GM18858 (cell line): ENCODE measurements around the gene SPDYE16.
"Not testable (repeated sequence)": the region's sequence is repeated elsewhere in the genome, so short reads cannot be mapped to it uniquely, and the experiment has no call there.

Experiments used
- ATAC-seq: cut with Tn5 transposase; IDR thresholded peaks from one replicate; pipeline ENCODE4 v1.9.1; 2021; ENCODE audit not compliant: unreplicated experiment

The SPDYE16 gene

GRCh38 chr7:76551992-76552391 lies 8.9 kb upstream of the SPDYE16 start:
- not testable (repeated sequence) for ATAC-seq

GRCh38 chr7:76549855-76550248 lies 6.8 kb upstream of the SPDYE16 start:
- not testable (repeated sequence) for ATAC-seq

- peak; percentile 97 for ATAC-seq
Observed at GRCh38 chr7:76549025-76549854, 6.1 kb upstream of the SPDYE16 start.

GRCh38 chr7:76531643-76532042 lies 11.5 kb downstream of the SPDYE16 start:
- not testable (repeated sequence) for ATAC-seq

GRCh38 chr7:76526183-76526582 lies 16.9 kb downstream of the SPDYE16 start:
- ATAC-seq = not testable (repeated sequence)

GRCh38 chr7:76516932-76517331 lies 26.2 kb downstream of the SPDYE16 start:
- not testable (repeated sequence) for ATAC-seq

- ATAC-seq = no peak
Observed at GRCh38 chr7:76515999-76516443, 27.1 kb downstream of the SPDYE16 start.

- no peak for ATAC-seq
Observed at GRCh38 chr7:76514926-76515771, 27.9 kb downstream of the SPDYE16 start.

- no peak for ATAC-seq
Observed at GRCh38 chr7:76513817-76514799, 29.0 kb downstream of the SPDYE16 start.

- no peak for ATAC-seq
Observed at GRCh38 chr7:76512941-76513816, 29.9 kb downstream of the SPDYE16 start.

GRCh38 chr7:76511911-76512885 lies 30.9 kb downstream of the SPDYE16 start:
- ATAC-seq = not testable (repeated sequence)

GRCh38 chr7:76511200-76511910 lies 31.7 kb downstream of the SPDYE16 start:
- ATAC-seq = not testable (repeated sequence)

GRCh38 chr7:76509931-76510877 lies 32.9 kb downstream of the SPDYE16 start, which contains the start of gene UPK3B:
Gene UPK3B, plus strand, starts transcription at chr7:76510552. Its CDS starts 101 bp downstream, at chr7:76510653.
- no peak for ATAC-seq

- ATAC-seq = no peak
Observed at GRCh38 chr7:76507723-76508406, 35.2 kb downstream of the SPDYE16 start.

GRCh38 chr7:76506643-76507042 lies 36.5 kb downstream of the SPDYE16 start:
- not testable (repeated sequence) for ATAC-seq

- ATAC-seq = no peak
Observed at GRCh38 chr7:76506081-76506440, 37.0 kb downstream of the SPDYE16 start.
